ENCODE results near the gene ABCC9.
"Not testable (repeated sequence)": the region's sequence is repeated elsewhere in the genome, so short reads cannot be mapped to it uniquely, and the experiment has no call there.

Gene ABCC9

DNA sequence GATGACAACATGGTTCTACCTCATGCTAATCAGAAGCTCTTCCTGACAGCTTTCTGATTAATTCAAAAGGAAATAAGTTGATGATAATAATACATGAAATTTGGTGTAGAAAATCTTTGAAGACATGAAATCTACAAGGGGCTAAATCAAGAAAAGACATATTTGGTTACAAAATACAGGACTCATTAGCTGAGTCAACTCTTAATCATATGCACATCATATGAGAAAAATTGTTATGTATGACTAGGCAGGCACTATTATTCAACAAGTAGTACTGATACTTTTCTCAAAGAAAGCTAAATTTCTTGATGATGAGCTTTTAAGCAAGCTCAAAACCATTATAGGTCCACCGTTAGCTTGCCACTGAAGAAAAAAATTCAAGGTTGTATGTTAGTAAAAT is 7.1 kb downstream of the ABCC9 start:
- no peak for DNase-seq

DNA sequence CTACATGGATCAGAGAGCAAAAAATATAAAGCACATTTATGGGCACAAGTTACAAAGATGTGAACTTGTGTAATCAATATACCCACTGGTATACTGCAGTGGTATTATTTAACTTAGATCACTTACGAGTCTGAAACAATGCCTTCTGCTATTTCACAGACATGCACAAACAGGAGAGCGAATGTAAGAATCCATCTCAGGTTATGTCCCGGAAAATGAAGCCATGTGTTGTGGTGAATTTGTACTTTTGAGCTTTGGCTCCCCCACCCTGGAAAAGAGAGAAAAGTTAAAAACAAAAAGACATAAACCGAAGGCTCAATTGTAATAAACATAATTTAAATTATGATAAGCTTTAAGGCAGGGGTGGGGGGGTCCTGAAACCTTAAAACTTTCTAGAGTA is 7.6 kb downstream of the ABCC9 start:
- no peak for DNase-seq

DNA sequence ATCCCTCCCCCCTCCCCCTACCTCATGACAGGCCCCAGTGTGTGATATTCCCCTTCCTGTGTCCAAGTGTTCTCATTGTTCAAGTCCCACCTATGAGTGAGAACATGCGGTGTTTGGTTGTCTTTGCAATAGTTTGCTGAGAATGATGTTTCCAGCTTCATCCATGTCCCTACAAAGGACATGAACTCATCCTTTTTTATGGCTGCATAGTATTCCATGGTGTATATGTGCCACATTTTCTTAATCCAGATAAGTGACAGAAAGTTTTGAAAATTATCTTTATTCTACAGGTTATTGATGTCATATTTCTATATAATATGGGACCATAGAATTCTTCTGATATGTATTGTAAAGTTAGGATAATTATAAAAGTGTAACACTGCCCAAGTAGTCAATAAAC is 11.3 kb downstream of the ABCC9 start:
- DNase-seq: not testable (repeated sequence)

DNA sequence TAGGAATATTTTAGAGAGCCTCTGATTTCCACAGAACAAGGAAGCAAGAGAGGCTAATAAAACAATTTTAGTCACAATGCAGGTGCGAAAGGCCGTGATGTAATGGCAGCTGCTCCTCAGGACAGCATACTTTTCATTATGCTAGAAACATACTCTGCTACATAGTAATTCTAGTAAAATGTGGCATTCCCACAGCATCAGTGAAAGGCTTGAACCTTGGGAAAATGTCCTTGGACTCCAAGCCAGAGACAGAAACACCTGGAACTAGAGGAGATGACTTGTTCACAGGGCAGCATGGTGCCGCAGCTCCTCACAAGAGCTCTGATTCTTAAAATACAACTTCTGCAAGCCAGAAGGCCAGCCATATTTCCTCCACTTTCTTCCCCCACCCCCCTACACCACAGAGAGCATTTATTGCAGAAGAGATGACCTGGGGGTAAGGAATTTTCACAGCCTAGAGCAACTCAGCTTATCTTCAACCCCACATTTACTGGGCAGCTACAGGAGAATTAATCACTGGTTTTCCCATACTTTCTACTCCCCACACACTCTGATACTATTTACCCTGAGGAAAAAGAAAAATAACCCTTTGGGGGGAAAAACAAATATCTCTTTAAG is 15.8 kb downstream of the ABCC9 start:
- no peak for DNase-seq

DNA sequence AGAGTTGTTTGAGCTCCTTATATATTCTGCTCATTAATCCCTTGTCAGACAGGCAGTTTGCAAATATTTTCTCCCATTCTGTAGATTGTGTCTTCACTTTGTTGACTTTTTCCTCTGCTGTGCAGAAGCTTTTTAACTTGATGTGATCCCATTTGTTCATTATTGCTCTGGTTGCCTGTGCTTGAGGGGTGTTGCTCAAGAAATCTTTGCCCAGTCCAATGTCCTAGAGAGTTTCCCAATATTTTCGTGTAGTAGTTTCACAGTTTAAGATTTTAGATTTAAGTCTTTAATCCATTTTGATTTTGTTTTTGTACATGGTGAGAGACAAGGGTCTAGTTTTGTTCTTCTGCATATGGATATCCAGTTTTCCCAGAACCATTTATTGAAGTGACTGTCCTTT is 19.8 kb downstream of the ABCC9 start:
- no peak for DNase-seq

DNA sequence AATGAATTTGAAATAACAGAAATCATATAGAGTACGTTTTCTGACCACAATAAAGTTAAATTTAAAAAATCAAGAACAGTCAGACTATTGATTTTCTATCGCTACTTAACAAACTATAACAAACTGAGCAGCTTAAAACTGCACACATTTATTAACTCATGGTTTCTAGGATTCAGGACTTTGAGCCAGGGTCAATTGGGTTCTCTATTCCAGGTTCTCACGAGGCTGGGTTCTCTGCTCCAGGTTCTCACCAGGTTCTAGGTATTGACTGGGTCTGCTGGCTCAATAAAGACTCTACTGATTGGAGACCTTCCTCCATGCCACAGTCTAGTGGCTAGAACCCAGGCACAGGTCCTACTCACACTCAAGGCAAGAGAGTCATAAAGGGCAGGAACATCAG is 22.8 kb downstream of the ABCC9 start:
- no peak for DNase-seq

DNA sequence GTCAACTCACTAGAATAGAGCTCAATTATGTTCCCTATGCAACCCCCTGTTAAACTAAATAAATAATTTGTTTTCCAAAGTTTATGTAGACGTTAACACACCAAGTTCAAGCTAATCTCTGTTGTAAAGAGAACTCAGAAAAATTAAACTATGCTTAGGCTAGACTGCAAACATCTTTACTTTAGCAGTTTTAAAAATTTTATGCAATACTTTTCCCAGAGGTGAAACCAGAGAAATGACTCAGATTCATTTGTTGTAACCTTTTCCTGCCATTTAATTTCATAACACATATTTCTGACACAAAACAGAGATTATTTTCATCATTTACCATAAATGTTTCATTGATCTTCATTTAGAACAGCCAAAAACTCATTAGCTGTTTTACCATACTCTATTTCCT is 27.4 kb downstream of the ABCC9 start:
- no peak for DNase-seq

DNA sequence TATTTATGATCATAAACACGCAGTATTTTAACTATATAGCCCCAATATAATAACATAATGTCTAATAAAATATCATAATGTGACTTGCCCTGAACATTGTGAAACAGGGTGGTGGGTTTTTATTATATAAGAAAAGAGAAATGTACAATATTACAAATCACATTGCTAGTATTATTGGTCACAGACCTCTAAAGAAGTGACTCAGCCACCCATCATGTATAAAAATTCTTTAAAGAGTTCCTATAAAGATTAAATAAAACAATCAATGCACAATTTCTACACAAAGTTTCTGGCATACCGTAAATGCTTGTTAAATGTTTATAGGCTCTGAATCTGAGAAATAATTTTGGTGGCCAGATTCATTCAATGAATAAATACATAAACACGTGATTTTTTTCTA is 28.9 kb downstream of the ABCC9 start:
- DNase-seq: no peak

DNA sequence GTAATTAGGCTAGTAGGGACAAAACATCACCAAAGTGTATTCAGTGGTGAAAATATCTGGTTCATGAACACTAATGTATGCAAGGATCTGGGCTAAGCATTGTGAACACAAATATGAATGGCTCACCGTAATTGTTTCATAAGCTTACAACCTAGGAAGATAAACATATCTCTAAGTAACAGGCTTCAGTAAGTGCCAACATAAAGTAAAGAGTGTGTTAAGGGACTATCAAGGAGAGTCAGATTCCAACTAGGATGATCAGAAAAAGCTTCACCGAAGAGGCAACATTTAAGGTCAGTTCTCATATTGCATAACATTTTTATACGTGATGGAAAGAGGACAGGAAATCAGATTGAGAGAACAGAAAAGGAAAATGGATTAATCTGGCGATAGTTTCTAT is 29.4 kb downstream of the ABCC9 start:
- DNase-seq: no peak

DNA sequence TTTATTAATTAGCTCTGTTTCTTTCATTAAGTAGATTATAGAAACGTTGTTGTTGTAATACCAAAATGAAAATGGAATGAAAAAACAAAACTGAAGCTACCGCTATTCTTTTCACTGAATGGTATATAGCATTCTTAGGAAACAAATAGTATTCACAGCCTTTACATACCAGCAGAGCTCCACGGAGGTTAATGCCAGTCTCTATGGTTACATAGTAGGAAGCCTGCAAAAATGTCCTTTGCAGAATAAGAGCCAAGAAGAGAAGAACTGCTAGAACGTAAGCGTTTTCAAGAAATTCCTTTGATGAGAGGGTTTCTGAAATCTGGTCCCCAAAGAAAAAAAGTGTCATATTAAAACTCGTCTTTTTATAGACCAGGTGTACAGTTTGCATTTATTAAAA is 30.6 kb downstream of the ABCC9 start:
- no peak for DNase-seq

DNA sequence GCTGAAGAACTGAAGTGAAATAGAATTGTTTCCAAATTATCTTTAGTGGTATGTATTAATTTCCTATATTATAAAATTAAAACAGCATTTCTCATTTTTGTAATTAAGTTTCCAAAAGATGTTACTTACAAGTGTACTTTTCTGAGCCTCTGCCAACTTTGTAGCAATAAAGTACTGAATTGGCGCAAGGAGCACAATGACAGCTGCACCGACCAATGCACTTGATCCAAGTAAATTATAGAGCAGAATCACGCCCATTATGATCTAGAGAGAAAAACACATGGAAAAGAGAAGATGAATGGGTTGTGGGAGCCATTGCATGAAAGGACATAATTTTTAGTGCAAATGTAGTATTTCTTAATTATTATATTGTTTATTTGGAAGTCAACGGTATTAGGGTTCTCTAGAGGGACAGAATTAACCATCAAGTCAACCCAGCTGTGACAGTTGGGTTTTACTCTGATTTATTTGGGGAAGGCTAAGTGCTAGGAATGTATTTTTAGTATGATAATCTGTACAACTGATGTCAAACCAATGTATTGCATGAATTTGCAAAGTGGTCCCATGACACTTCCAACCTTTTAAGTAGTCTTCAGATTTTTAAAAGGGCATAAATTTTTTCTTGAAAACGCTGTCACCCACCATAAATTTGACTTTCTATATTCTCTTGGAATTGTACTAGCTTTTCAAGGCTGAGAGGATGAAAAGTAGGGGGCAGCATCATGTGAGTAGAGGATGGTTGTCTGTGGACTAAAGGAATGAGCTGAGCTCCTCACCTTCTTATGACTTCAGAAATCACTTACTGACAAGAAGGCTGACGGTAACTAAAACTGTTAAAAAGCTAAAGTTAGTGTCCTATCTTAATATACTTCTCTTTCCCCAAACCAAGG is 33.0 kb downstream of the ABCC9 start:
- no peak for DNase-seq

DNA sequence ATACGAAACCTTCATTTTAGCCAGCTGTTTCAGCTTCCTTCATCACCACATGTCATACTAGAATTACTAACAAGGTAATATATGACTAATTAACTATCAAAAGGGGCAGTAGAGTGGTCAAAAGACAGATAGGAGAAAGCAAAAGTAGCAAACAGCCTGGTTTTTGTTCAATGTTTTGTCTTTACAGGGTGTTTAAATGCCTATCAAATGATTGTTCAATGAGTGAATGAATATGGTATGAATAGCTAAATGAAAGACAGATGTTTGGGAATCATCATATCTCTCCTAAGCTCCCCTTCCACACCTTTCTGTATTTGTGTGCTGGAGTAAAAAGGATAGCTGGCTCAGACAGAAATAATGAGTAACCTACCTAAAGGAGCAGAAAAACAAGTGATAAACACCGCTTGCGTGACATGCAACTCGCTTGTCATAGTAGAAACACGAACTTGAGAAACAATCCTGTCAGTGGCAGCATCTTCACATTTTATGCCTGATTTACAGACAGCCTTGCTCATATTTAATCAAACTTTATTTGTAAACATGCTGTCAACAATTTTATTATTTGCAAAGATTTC is 34.2 kb downstream of the ABCC9 start:
- DNase-seq: no peak

DNA sequence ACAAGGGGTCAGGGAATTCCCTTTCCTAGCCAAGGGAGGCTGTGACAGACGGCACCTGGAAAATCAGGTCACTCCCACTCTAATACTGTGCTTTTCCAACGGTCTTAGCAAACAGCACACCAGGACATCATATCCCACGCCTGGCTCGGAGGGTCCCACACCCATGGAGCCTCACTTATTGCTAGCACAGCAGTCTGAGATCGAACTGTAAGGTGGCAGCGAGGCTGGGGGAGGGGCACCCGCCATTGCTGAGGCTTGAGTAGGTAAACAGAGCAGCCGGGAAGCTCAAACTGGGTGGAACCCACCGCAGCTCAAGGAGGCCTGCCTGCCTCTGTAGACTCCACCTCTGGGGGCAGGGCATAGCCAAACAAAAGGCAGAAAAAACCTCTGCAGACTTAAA is 41.7 kb downstream of the ABCC9 start:
- DNase-seq: not testable (repeated sequence)

DNA sequence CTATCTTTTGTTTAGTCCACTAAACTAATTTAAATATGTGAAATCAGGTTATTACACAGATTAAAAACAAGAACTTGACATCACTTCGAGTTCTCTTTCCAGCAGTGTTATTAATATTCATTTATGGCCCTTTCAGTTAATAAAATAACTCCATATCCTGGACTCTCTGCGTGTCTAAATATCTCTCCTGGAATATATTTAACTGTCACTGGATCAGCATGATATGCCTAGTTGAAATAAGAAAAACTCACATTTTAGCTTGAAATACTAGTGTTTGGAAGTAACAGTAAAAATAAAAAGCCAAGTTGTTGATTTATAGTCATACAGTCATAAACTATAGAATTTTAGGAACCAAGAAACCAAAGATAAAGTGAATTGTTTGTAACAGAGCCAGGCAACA is 45.6 kb downstream of the ABCC9 start:
- DNase-seq: no peak

DNA sequence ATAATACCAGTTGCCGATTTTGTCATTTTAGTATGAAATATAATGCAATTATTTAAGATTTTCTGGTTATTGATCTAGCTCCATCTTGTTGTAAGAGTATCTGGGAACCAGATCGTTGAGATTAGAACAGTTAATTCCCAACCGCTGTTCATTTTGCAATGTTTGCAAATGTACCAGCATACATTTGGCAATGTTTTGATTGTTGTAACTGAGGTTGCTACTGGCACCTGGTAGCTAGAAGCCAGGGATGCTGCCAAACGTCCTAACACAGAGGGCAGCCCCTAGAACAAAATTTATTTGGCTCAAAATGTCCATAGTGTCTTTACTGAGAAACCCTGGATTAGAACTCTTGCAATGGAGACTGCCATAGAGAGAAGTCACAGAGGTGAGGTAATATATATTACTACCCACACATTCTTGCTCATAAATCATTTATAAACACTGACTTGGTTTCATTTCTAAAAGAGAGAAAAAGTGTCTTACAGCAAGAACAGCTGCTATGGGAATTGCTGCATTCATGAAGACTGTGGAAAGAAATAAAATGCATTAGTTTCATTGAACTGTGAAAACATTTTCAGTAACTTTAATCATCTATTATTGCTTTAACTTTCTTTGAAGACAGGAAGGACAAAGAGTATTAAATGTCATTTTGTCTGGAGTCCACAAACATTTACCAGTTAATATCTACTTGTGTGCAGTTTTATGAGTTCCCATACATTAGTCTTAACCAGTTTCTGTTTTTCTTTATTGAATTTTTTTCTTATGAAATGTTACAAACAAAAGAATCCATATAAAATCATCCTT is 46.2 kb downstream of the ABCC9 start:
- no peak for DNase-seq

DNA sequence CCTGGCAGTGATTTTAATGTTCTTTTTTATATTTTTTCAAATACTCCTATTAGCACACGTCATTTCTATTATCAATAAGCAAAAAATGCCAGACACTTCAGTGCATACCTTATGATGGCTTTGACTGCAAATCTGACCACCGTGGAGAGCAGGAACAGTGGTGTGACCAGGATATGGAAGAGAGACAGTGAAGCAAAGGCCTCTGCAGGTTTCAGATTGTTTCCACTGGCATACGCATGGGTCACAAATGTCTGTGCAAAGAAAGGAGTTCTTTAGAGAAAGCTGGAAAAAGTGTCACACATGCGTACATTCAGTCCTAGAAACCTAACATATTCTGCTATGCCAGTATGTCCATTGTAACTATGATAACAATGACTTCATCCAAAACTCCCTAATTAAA is 47.3 kb downstream of the ABCC9 start:
- no peak for DNase-seq

DNA sequence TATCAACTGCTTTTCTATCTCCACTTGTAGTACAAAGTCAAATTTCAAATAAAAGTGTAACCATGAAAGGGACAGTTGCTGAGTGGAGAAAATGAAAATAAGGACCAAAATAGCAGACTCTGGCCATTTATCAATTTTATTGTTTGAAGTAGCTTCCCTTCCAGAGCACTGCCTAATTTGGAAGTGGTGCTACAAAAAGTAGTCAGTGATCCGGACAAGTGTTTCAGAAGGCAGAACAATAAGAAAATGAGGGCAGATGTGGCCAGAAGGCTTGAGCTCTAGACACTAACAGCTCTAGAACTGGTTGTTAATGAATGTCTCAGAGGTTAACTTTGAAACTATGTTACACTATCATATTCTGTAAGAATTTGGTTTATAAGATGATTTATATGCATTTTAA is 48.9 kb downstream of the ABCC9 start:
- no peak for DNase-seq

DNA sequence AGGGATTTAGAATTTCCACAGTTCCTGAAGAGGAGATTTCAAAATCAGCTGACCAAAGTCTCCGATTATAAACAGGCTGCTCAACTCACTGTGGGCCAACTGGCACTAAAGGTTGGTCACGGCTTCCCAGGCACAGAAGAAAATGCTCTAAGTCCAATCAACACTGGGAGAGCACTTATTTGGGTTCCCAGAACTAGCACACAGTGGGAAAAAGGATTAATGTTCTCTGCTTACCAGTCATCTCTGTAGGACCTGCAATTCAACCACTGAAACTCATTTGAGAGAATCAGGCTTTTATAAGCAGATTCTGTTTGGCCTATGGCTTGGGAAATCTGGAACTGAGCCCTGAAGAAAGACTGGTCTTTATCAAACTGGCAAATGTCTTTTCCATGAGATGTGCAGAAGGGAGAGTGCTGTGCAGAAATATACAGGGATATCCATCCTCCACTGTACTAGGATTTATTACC is 49.4 kb downstream of the ABCC9 start:
- peak in 13 of 51 donors; percentile 1 to 34 (median 7) for DNase-seq

DNA sequence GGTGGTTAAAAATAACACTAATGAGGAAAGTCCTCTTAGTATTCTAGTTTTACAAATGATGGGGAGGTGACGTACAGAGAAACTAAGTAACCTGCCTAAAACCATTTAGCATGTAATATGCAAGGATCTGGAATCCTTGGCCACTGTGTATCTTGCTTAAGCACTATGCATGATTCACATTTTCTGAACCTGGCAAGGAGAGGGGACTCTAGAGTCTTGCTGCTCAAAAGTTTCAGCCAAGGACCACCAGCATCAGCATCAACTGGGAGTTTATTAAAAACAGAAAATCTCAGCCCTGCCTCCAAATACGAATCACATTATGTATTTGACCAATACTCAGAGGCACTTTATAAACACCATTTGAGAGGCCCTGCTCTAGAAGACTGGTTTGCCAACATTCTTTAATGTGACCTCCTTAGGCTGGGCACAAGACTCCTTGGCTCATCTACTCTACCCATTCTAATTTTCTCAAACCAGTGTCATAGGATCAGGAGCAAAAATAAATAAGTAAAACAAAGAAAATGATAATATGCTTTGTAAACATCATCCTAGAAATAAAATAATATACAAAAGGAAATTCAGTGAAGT is 52.9 kb downstream of the ABCC9 start:
- no peak for DNase-seq

DNA sequence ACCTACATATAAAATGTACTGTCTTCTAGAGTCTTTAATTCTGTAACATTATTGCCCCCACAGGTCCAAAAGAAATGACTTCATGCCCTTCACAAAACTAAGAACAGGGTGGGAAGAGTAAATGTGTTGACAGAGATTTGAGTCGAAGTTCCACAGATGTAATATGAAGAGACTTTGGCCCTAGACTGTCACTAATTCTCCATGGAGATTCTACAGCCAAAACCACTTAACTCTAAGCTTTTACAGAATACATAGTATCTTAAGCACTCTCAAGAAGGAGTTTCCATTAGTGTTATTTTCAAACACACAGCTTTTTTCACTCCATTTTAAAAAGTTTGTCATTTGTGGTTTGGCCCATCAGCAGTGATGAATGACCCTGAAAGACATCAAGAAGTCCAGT is 56.3 kb downstream of the ABCC9 start:
- DNase-seq: no peak

DNA sequence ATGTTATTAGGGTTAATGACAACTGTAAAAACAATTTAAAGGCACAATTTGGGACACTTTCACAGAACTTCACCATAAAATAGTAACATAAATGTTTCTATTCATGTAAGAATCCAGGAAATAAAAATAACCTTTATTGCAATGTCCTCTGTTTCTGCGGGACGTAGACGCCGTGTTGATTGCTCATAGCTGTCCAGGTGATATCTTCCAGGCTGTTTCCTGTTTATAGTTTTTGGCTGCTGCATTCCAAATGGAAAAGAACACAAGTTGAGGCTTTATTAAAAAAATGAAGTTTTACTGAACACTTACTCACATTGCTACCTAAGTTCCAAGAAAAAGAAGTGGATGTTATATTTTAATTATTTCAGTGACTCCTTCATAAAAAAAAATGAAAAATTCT is 58.6 kb downstream of the ABCC9 start:
- no peak for DNase-seq

DNA sequence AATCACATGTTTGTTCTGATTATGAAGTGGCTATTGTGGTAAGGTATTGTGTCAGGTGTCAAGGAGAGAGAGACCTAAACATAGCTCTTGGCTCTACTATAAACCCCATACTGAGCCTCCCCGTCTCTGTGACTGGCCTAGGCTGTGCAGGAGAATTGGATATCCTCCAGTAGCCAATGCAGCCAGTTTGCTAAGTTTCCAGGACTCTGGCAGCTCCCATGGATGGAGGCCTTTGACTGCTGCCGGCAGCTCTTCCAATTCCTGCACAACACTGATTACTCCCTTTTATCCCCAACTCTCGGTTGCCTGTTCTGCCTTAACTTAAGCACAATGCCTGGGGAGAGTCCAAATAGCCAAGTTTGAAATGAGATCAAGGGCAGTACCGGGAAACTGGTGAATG is 59.3 kb downstream of the ABCC9 start:
- peak in 22 of 51 donors; percentile 1 to 71 (median 20) for DNase-seq

Data from hypothalamus (tissue), 51 donors.